ENCODE measurements around the gene CAPZB.

Gene CAPZB

GRCh38 chr1:19479351-19480120 is 5.8 kb downstream of the CAPZB start:
- Histone ChIP-seq H3K9me3 (replicated peaks in 1 of 11) (no peaks in the 10 kb centered on the region), H4K20me1 (peaks cover 100% of the 10 kb centered on the region in 11 experiments), H3K4me3 (no peak overlapping the region), H3K9ac (peak overlapping the region in 7 of 11 experiments; percentile 2 to 95 (median 24); a peak in 11 of 22 replicates), H3K27ac (peak overlapping the region in 3 of 11 experiments; percentile 8 to 85 (median 82); a peak in 2 of 22 replicates), H3K4me2 (peak overlapping the region; percentile 75 to 100 (median 98)), H3K36me3 (peaks cover 27 to 80% (median 62%) of the 10 kb centered on the region in 11 experiments; a peak in 21 of 22 replicates), H3K27me3 (no peaks in the 10 kb centered on the region), H3K4me1 (peaks cover 87 to 98% (median 92%) of the 10 kb centered on the region in 10 experiments)
- no peak for TF ChIP-seq Cebpa-rat (IDR thresholded peaks at IDR 0.05)

- H3K9me3 ChIP-seq (replicated peaks in 1 of 11): no peaks in the 10 kb centered on the region
- no peaks in the 10 kb centered on the region for H3K27me3 ChIP-seq
- peaks cover 74 to 100% (median 80%) of the 10 kb centered on the region in 10 experiments for H3K4me1 ChIP-seq
- TF ChIP-seq Cebpa-rat (IDR thresholded peaks at IDR 0.05): no peak
- peak overlapping the region in 10 of 11 experiments; percentile 59 to 90 (median 80); a peak in 20 of 22 replicates for H3K27ac ChIP-seq
- peak overlapping the region in 2 of 10 experiments; percentile 39 to 50; a peak in 2 of 20 replicates for H3K4me3 ChIP-seq
- peaks cover 37 to 82% (median 66%) of the 10 kb centered on the region in 11 experiments; a peak in 21 of 22 replicates for H3K36me3 ChIP-seq
- peaks cover 99 to 100% (median 100%) of the 10 kb centered on the region in 11 experiments for H4K20me1 ChIP-seq
- H3K4me2 ChIP-seq: peak overlapping the region; percentile 71 to 100 (median 90)
- H3K9ac ChIP-seq: peak overlapping the region in 10 of 11 experiments; percentile 58 to 95 (median 71); a peak in 16 of 22 replicates
These were observed 7.0 kb downstream of the CAPZB start for GRCh38 chr1:19478322-19478721.

- TF ChIP-seq Cebpa-rat (IDR thresholded peaks at IDR 0.05): no peak
- peaks cover 67 to 100% (median 78%) of the 10 kb centered on the region in 10 experiments for H3K4me1 ChIP-seq
- H3K9me3 ChIP-seq (replicated peaks in 1 of 11): no peaks in the 10 kb centered on the region
- H3K9ac ChIP-seq: peak overlapping the region; percentile 58 to 95 (median 71)
- H3K4me2 ChIP-seq: peak overlapping the region; percentile 71 to 100 (median 90)
- peak overlapping the region; percentile 41 to 90 (median 80); a peak in 21 of 22 replicates for H3K27ac ChIP-seq
- peaks cover 42 to 81% (median 60%) of the 10 kb centered on the region in 11 experiments; a peak in 20 of 22 replicates for H3K36me3 ChIP-seq
- H3K4me3 ChIP-seq: peak overlapping the region in 8 of 10 experiments; percentile 8 to 50 (median 30); a peak in 13 of 20 replicates
- H3K27me3 ChIP-seq: no peaks in the 10 kb centered on the region
- H4K20me1 ChIP-seq: peaks cover 98 to 100% (median 100%) of the 10 kb centered on the region in 11 experiments
These were observed 7.8 kb downstream of the CAPZB start for GRCh38 chr1:19477284-19478249.

- Histone ChIP-seq H3K4me2 (peak overlapping the region; percentile 71 to 100 (median 90)), H3K27ac (peak overlapping the region; percentile 41 to 90 (median 80); a peak in 21 of 22 replicates), H3K4me1 (peaks cover 65 to 100% (median 78%) of the 10 kb centered on the region in 10 experiments), H4K20me1 (peaks cover 97 to 100% (median 100%) of the 10 kb centered on the region in 11 experiments), H3K36me3 (peaks cover 34 to 80% (median 61%) of the 10 kb centered on the region in 11 experiments; a peak in 20 of 22 replicates), H3K4me3 (peak overlapping the region in 8 of 10 experiments; percentile 8 to 50 (median 30); a peak in 12 of 20 replicates), H3K27me3 (no peaks in the 10 kb centered on the region), H3K9me3 (replicated peaks in 1 of 11) (no peaks in the 10 kb centered on the region), H3K9ac (peak overlapping the region; percentile 55 to 78 (median 68))
- TF ChIP-seq Cebpa-rat (IDR thresholded peaks at IDR 0.05): 0 out of 22 replicates have a peak, but pooled peaks of 1 of the 11 experiments have one; percentile 7
These were observed 8.7 kb downstream of the CAPZB start for GRCh38 chr1:19476450-19477190.

GRCh38 chr1:19475296-19475695 is 10.0 kb downstream of the CAPZB start:
- Histone ChIP-seq H3K27ac (peak overlapping the region in 7 of 11 experiments; percentile 11 to 90 (median 81); a peak in 7 of 22 replicates), H3K4me3 (no peak overlapping the region), H3K9me3 (replicated peaks in 1 of 11) (no peaks in the 10 kb centered on the region), H3K27me3 (no peaks in the 10 kb centered on the region), H3K9ac (no peak overlapping the region; a peak in 1 of 22 replicates), H3K4me1 (peaks cover 64 to 100% (median 78%) of the 10 kb centered on the region in 10 experiments), H3K36me3 (peaks cover 34 to 80% (median 52%) of the 10 kb centered on the region in 11 experiments; a peak in 20 of 22 replicates), H4K20me1 (peaks cover 94 to 100% (median 100%) of the 10 kb centered on the region in 11 experiments), H3K4me2 (peak overlapping the region in 3 of 11 experiments; percentile 98 to 100 (median 99); a peak in 4 of 22 replicates)
- TF ChIP-seq Cebpa-rat (IDR thresholded peaks at IDR 0.05): no peak

- Histone ChIP-seq H3K4me2 (peak overlapping the region in 9 of 11 experiments; percentile 5 to 83 (median 22); a peak in 15 of 22 replicates), H3K27ac (0 out of 22 replicates have a peak overlapping the region, but pooled peaks of 1 of the 11 experiments have one; percentile 10), H4K20me1 (peaks cover 94 to 100% (median 98%) of the 10 kb centered on the region in 11 experiments), H3K4me1 (peaks cover 64 to 99% (median 77%) of the 10 kb centered on the region in 10 experiments), H3K4me3 (no peak overlapping the region), H3K9ac (no peak overlapping the region; a peak in 1 of 22 replicates), H3K27me3 (no peaks in the 10 kb centered on the region), H3K36me3 (peaks cover 26 to 61% (median 42%) of the 10 kb centered on the region in 11 experiments; a peak in 19 of 22 replicates), H3K9me3 (replicated peaks in 1 of 11) (no peaks in the 10 kb centered on the region)
- TF ChIP-seq Cebpa-rat (IDR thresholded peaks at IDR 0.05): no peak
These were observed 13.2 kb downstream of the CAPZB start for GRCh38 chr1:19472174-19472573.

GRCh38 chr1:19469004-19469403 is 16.3 kb downstream of the CAPZB start:
- H3K4me3 ChIP-seq: peak overlapping the region in 8 of 10 experiments; percentile 21 to 54 (median 37); a peak in 13 of 20 replicates
- H4K20me1 ChIP-seq: peaks cover 92 to 100% (median 98%) of the 10 kb centered on the region in 11 experiments
- peak overlapping the region; percentile 73 to 98 (median 93) for H3K4me2 ChIP-seq

More at GRCh38 chr1:19469004-19469403, 16.3 kb downstream of the CAPZB start:
- H3K4me1 ChIP-seq: peaks cover 52 to 99% (median 85%) of the 10 kb centered on the region in 10 experiments
- no peak for TF ChIP-seq Cebpa-rat (IDR thresholded peaks at IDR 0.05)
- H3K27me3 ChIP-seq: no peaks in the 10 kb centered on the region; a peak in 1 of 22 replicates
- H3K9ac ChIP-seq: peak overlapping the region; percentile 45 to 77 (median 66); a peak in 21 of 22 replicates
- H3K36me3 ChIP-seq: peaks cover 17 to 65% (median 50%) of the 10 kb centered on the region in 11 experiments; a peak in 20 of 22 replicates
- no peaks in the 10 kb centered on the region for H3K9me3 ChIP-seq (replicated peaks in 1 of 11)
- H3K27ac ChIP-seq: peak overlapping the region; percentile 65 to 87 (median 76)
